ENCODE results near the gene HOXB5. TPM values are rescaled to one million over a fixed set of nuclear protein-coding genes. Genes with fewer than 3 reads are reported as not detected.

Gene HOXB5
- total RNA-seq, 1 donor from 2014 or later, result not detected

GRCh38 chr17:48547808-48548522, 45.6 kb downstream of the HOXB5 start:
- peaks cover 70% of the 10 kb centered on the region for H3K79me2 ChIP-seq (ENCODE audit: insufficient read depth, low read length)
- DNase-seq (ENCODE audit: low read depth), result peak; percentile 74
- H3K27me3 ChIP-seq (ENCODE audit: insufficient read depth, low read length), result peaks cover 48% of the 10 kb centered on the region
- H3K4me3 Mint-ChIP-seq (ENCODE audit: unreplicated experiment), result no peak overlapping the region
- H2AFZ ChIP-seq (ENCODE audit: low read depth, low read length), result no peak overlapping the region
- H3K9me3 ChIP-seq (ENCODE audit: insufficient read depth, low read depth, low read length), result no peaks in the 10 kb centered on the region
- peaks cover 38% of the 10 kb centered on the region for H3K4me1 ChIP-seq (ENCODE audit: insufficient read depth, low read length)
- no peaks in the 10 kb centered on the region for H3K36me3 ChIP-seq (ENCODE audit: insufficient read depth, low read length)
- no peak for FAIRE-seq
- H3K27me3 Mint-ChIP-seq (ENCODE audit: low read depth, unreplicated experiment), result peaks cover 77% of the 10 kb centered on the region
- peak overlapping the region; percentile 95 for H3K27ac ChIP-seq (ENCODE audit: low read depth, low read length)
- peak overlapping the region; percentile 83 for H3K4me2 ChIP-seq (ENCODE audit: low read length)
- peaks cover 10% of the 10 kb centered on the region for H3K9me3 Mint-ChIP-seq (ENCODE audit: unreplicated experiment)
- peaks cover 2% of the 10 kb centered on the region for H3K4me1 Mint-ChIP-seq (ENCODE audit: low read depth, unreplicated experiment)
- peak overlapping the region; percentile 96 for H3K9ac ChIP-seq (ENCODE audit: low read length)
- H4K20me1 ChIP-seq (ENCODE audit: insufficient read depth, low read length), result no peaks in the 10 kb centered on the region
- H3K27ac Mint-ChIP-seq (ENCODE audit: unreplicated experiment), result no peak overlapping the region
- peak overlapping the region; percentile 9 for H3K4me3 ChIP-seq (ENCODE audit: insufficient read depth, low read depth, low read length)
- H3K36me3 Mint-ChIP-seq (ENCODE audit: low read depth, unreplicated experiment), result peaks cover 3% of the 10 kb centered on the region
- no peak for TF ChIP-seq EZH2 (IDR thresholded peaks at IDR 0.05; ENCODE audit: insufficient read depth, low read length)

GRCh38 chr17:48546924-48547807, 46.4 kb downstream of the HOXB5 start:
- peaks cover 45% of the 10 kb centered on the region for H3K27me3 ChIP-seq (ENCODE audit: insufficient read depth, low read length)
- H3K9ac ChIP-seq (ENCODE audit: low read length), result peak overlapping the region; percentile 96
- H3K9me3 ChIP-seq (ENCODE audit: insufficient read depth, low read depth, low read length), result no peaks in the 10 kb centered on the region
- peaks cover 3% of the 10 kb centered on the region for H3K36me3 Mint-ChIP-seq (ENCODE audit: low read depth, unreplicated experiment)
- H3K4me1 ChIP-seq (ENCODE audit: insufficient read depth, low read length), result peaks cover 35% of the 10 kb centered on the region
- TF ChIP-seq EZH2 (IDR thresholded peaks at IDR 0.05; ENCODE audit: insufficient read depth, low read length) (peak; percentile 33), CTCF (IDR thresholded peaks at IDR 0.05; ENCODE audit: insufficient read depth, low read depth, low read length) (no peak)
- H3K4me1 Mint-ChIP-seq (ENCODE audit: low read depth, unreplicated experiment), result peaks cover 2% of the 10 kb centered on the region
- no peak overlapping the region for H2AFZ ChIP-seq (ENCODE audit: low read depth, low read length)
- peaks cover 80% of the 10 kb centered on the region for H3K27me3 Mint-ChIP-seq (ENCODE audit: low read depth, unreplicated experiment)
- H4K20me1 ChIP-seq (ENCODE audit: insufficient read depth, low read length), result no peaks in the 10 kb centered on the region
- H3K36me3 ChIP-seq (ENCODE audit: insufficient read depth, low read length), result no peaks in the 10 kb centered on the region
- no peak overlapping the region for H3K27ac Mint-ChIP-seq (ENCODE audit: unreplicated experiment)
- peak overlapping the region; percentile 95 for H3K27ac ChIP-seq (ENCODE audit: low read depth, low read length)
- no peak for FAIRE-seq
- peak overlapping the region; percentile 83 for H3K4me2 ChIP-seq (ENCODE audit: low read length)
- H3K4me3 Mint-ChIP-seq (ENCODE audit: unreplicated experiment), result no peak overlapping the region
- H3K79me2 ChIP-seq (ENCODE audit: insufficient read depth, low read length), result peaks cover 71% of the 10 kb centered on the region
- H3K4me3 ChIP-seq (ENCODE audit: insufficient read depth, low read depth, low read length), result peak overlapping the region; percentile 9
- no peak for DNase-seq (ENCODE audit: low read depth)
- peaks cover 14% of the 10 kb centered on the region for H3K9me3 Mint-ChIP-seq (ENCODE audit: unreplicated experiment)

GRCh38 chr17:48546137-48546923, 47.2 kb downstream of the HOXB5 start:
- Histone ChIP-seq H4K20me1 (ENCODE audit: insufficient read depth, low read length) (no peaks in the 10 kb centered on the region), H3K9me3 (ENCODE audit: insufficient read depth, low read depth, low read length) (no peaks in the 10 kb centered on the region), H3K79me2 (ENCODE audit: insufficient read depth, low read length) (peaks cover 71% of the 10 kb centered on the region), H3K9ac (ENCODE audit: low read length) (peak overlapping the region; percentile 96), H3K4me1 (ENCODE audit: insufficient read depth, low read length) (peaks cover 36% of the 10 kb centered on the region), H3K4me2 (ENCODE audit: low read length) (peak overlapping the region; percentile 83), H3K27me3 (ENCODE audit: insufficient read depth, low read length) (peaks cover 44% of the 10 kb centered on the region), H2AFZ (ENCODE audit: low read depth, low read length) (no peak overlapping the region), H3K27ac (ENCODE audit: low read depth, low read length) (peak overlapping the region; percentile 95), H3K36me3 (ENCODE audit: insufficient read depth, low read length) (no peaks in the 10 kb centered on the region), H3K4me3 (ENCODE audit: insufficient read depth, low read depth, low read length) (peak overlapping the region; percentile 9)
- peaks cover 82% of the 10 kb centered on the region for H3K27me3 Mint-ChIP-seq (ENCODE audit: low read depth, unreplicated experiment)
- H3K4me3 Mint-ChIP-seq (ENCODE audit: unreplicated experiment), result no peak overlapping the region
- no peak for DNase-seq (ENCODE audit: low read depth)
- TF ChIP-seq EZH2 (IDR thresholded peaks at IDR 0.05; ENCODE audit: insufficient read depth, low read length), result no peak
- peak overlapping the region; percentile 55 for H3K27ac Mint-ChIP-seq (ENCODE audit: unreplicated experiment)
- peaks cover 2% of the 10 kb centered on the region for H3K4me1 Mint-ChIP-seq (ENCODE audit: low read depth, unreplicated experiment)
- H3K36me3 Mint-ChIP-seq (ENCODE audit: low read depth, unreplicated experiment), result peaks cover 2% of the 10 kb centered on the region
- no peak for FAIRE-seq
- peaks cover 14% of the 10 kb centered on the region for H3K9me3 Mint-ChIP-seq (ENCODE audit: unreplicated experiment)
